K562 (cell line): ENCODE data around the gene NFE2. TPM values are rescaled to one million over a fixed set of nuclear protein-coding genes. Genes with fewer than 3 reads are reported as not detected.

ENCODE experiments used
- CAMTA2 ChIP-seq: fragments of 250-450 bp; sonication (Bioruptor Pico); conservative IDR thresholded peaks from 2 replicates; pipeline ENCODE4 v1.5.1; 2022
- DPF2 ChIP-seq: fragments of 450-650 bp; IDR thresholded peaks from 2 replicates; pipeline ENCODE4 v1.6.1; 2016
- MXD1 ChIP-seq: fragments of 250-450 bp; sonication (Bioruptor Pico); IDR thresholded peaks from 2 replicates; pipeline ENCODE4 v1.8.0; 2021; ENCODE audit warnings: borderline replicate concordance, mild to moderate bottlenecking, moderate library complexity; ENCODE audit not compliant: poor library complexity, severe bottlenecking
- POLR2H ChIP-seq: IDR thresholded peaks from 2 replicates; pipeline ENCODE4 v1.6.1; 2016; ENCODE audit warnings: missing genetic modification characterization, low read depth, mild to moderate bottlenecking, control low read depth, missing compliant biosample characterization, moderate library complexity
- PRDM10 ChIP-seq: fragments of 450-650 bp; IDR thresholded peaks from 2 replicates; pipeline ENCODE4 v1.6.1; 2018; ENCODE audit not compliant: partially characterized antibody
- TAL1 ChIP-seq: fragments of 450-650 bp; IDR thresholded peaks from 2 replicates; pipeline ENCODE4 v1.6.1; 2016; ENCODE audit warnings: mild to moderate bottlenecking
- ZBTB43 ChIP-seq: sonication (generic); formaldehyde crosslinking; IDR thresholded peaks from 2 replicates; pipeline ENCODE4 v1.8.0; 2023; ENCODE audit warnings: mild to moderate bottlenecking, missing genetic modification reagents
- polyA plus RNA-seq, 8 experiments: library from polyadenylated mRNA; depleted of rRNA in 4 of 8; stranded (reverse) in 5 of 8; unstranded in 3 of 8; fragments of >200 nt; fragmentation: Nextera tagmentation in 2 of 8; fragmentation: Illumina TruSeq in 1 of 8; extraction: Ambion mirVana in 2 of 8; extraction: Trizol in 1 of 8; gene quantifications; 2 replicates each; pipeline versions ENCODE4 v1.2.1 to v1.2.3, GENCODE V29; 2011 to 2014; ENCODE audit warnings: inconsistent platforms in 1 of 8, missing spikeins in 1 of 8
- total RNA-seq, 7 experiments: library from RNA; depleted of rRNA in 6 of 7; stranded (reverse); fragments of >200 nt in 6 of 7; fragmentation: Illumina TruSeq in 2 of 7; extraction: Trizol in 2 of 7; gene quantifications; 2 replicates each; pipeline versions ENCODE4 v1.2.1 to v1.2.3, GENCODE V29; 2011 to 2021; ENCODE audit warnings: low replicate concordance in 1 of 7

The NFE2 gene
- total and polyA plus RNA-seq, 9 of the 15 experiments (the other 6 are each of a cell fraction or from before 2014, with no cell fraction given): 12.3 to 282 (median 208) TPM

- TF ChIP-seq TAL1 (0 out of 2 replicates have a peak, but pooled peaks have one; percentile 9), POLR2H (tag) (peak; percentile 32; the same call in 1 of the 2 replicates), ZBTB43 (CRISPR knock-in tag) (0 out of 2 replicates have a peak, but pooled peaks have one; percentile 35), DPF2 (0 out of 2 replicates have a peak, but pooled peaks have one; percentile 25), CAMTA2 (0 out of 2 replicates have a peak, but pooled peaks have one; percentile 28), PRDM10 (peak; percentile 38), MXD1 (CRISPR knock-in tag) (peak; percentile 41)
Observed at GRCh38 chr12:54325442-54326109, 24.8 kb upstream of the NFE2 start (continued).
